Progenitor cell of endocrine pancreas (in vitro differentiated cells): ENCODE results near the gene GMDS. TPM values are rescaled to one million over a fixed set of nuclear protein-coding genes. Genes with fewer than 3 reads are reported as not detected.

Experiments
- DNase-seq: peaks from one replicate; pipeline ENCODE4 v3.0.0; 2021; ENCODE audit warnings: low spot score; ENCODE audit not compliant: unreplicated experiment
- H3K27ac Mint-ChIP-seq: 2 replicates; pipeline ENCODE4 v1.8.0; 2021; ENCODE audit warnings: mild to moderate bottlenecking, moderate library complexity, mixed read lengths
- H3K27me3 Mint-ChIP-seq: 2 replicates; pipeline ENCODE4 v1.8.0; 2021; ENCODE audit warnings: mixed read lengths
- H3K36me3 Mint-ChIP-seq: 2 replicates; pipeline ENCODE4 v1.8.0; 2022; ENCODE audit warnings: mixed read lengths; ENCODE audit not compliant: insufficient read depth
- H3K4me1 Mint-ChIP-seq: 2 replicates; pipeline ENCODE4 v1.8.0; 2021; ENCODE audit warnings: low read depth, mixed read lengths
- H3K4me3 Mint-ChIP-seq: 2 replicates; pipeline ENCODE4 v1.8.0; 2021; ENCODE audit warnings: low read depth, mild to moderate bottlenecking, moderate library complexity, mixed read lengths
- H3K9me3 Mint-ChIP-seq: 2 replicates; pipeline ENCODE4 v1.8.0; 2021; ENCODE audit warnings: low read depth, mixed read lengths
- total RNA-seq: library from RNA; stranded (reverse); gene quantifications from 2 replicates; pipeline ENCODE4 v1.2.1, GENCODE V29; 2021
- TF ChIP-seq, protein P1 (sequence below): fragments of 200-600 bp; sonication (generic); IDR thresholded peaks from one replicate; pipeline ENCODE4 v1.5.0; 2021; ENCODE audit warnings: antibody characterized with exemption, mild to moderate bottlenecking; ENCODE audit not compliant: unreplicated experiment

Gene GMDS
- total RNA-seq, 1 donor from 2014 or later = 17.2 TPM

DNA sequence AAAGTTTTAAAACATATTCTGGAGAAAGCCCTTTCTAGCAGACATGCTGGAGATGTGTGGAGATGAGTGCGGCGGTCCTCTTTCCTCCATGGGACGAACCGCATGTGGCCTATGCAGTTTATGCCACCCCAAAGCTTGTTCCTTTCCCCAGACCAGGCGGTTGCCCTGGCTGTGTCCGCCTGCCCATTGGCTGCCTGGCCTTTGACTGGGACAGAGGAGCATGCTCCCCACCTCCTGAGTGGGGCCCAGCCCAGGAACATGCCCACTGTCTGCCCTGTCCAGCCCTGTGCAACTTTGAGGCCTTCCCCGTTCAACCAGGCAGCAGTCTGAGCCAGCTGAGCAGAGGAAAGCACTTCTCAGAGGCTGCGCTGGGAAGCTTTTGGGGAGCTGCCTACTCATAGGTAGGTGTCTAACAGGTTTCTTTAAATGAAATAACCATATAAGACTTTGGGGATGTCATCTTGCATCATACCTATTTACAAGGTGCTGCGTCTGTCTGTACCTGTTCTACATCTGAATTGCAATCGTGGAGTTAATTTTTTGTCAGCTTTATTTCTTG lies 615.1 kb downstream of the GMDS start:
- no peaks in the 10 kb centered on the region for H3K9me3 Mint-ChIP-seq
- peaks cover 75% of the 10 kb centered on the region for H3K27me3 Mint-ChIP-seq
- no peaks in the 10 kb centered on the region for H3K36me3 Mint-ChIP-seq
- no peak for DNase-seq
- H3K27ac Mint-ChIP-seq = peak overlapping the region; percentile 15
- no peaks in the 10 kb centered on the region for H3K4me1 Mint-ChIP-seq
- H3K4me3 Mint-ChIP-seq = no peak overlapping the region
- TF ChIP-seq, protein P1, sequence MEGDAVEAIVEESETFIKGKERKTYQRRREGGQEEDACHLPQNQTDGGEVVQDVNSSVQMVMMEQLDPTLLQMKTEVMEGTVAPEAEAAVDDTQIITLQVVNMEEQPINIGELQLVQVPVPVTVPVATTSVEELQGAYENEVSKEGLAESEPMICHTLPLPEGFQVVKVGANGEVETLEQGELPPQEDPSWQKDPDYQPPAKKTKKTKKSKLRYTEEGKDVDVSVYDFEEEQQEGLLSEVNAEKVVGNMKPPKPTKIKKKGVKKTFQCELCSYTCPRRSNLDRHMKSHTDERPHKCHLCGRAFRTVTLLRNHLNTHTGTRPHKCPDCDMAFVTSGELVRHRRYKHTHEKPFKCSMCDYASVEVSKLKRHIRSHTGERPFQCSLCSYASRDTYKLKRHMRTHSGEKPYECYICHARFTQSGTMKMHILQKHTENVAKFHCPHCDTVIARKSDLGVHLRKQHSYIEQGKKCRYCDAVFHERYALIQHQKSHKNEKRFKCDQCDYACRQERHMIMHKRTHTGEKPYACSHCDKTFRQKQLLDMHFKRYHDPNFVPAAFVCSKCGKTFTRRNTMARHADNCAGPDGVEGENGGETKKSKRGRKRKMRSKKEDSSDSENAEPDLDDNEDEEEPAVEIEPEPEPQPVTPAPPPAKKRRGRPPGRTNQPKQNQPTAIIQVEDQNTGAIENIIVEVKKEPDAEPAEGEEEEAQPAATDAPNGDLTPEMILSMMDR = no peak

DNA sequence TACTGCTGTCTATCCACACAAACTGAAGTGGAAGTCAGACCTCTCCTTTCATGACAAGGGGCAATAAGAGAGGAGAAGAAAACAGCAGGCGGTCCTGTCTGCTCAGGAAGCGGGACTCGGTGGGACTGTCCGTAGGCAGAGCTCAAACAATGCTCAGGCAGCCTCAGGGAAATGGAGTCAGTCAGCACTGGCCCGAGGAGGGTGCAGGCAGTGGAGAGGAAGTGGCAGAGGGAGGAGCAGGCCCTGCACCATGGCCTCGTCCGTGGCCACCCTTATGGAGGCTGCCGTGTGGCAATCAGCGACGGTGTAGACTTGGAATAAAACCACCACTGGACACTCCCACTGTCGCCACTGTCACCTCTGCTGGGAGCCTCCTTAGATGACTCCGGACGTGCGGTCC lies 616.1 kb downstream of the GMDS start:
- no peak for DNase-seq
- peaks cover 75% of the 10 kb centered on the region for H3K27me3 Mint-ChIP-seq
- TF ChIP-seq, protein P1 = no peak
- H3K36me3 Mint-ChIP-seq = no peaks in the 10 kb centered on the region
- H3K4me1 Mint-ChIP-seq = peaks cover 3% of the 10 kb centered on the region
- H3K4me3 Mint-ChIP-seq = no peak overlapping the region
- H3K9me3 Mint-ChIP-seq = no peaks in the 10 kb centered on the region
- H3K27ac Mint-ChIP-seq = no peak overlapping the region

DNA sequence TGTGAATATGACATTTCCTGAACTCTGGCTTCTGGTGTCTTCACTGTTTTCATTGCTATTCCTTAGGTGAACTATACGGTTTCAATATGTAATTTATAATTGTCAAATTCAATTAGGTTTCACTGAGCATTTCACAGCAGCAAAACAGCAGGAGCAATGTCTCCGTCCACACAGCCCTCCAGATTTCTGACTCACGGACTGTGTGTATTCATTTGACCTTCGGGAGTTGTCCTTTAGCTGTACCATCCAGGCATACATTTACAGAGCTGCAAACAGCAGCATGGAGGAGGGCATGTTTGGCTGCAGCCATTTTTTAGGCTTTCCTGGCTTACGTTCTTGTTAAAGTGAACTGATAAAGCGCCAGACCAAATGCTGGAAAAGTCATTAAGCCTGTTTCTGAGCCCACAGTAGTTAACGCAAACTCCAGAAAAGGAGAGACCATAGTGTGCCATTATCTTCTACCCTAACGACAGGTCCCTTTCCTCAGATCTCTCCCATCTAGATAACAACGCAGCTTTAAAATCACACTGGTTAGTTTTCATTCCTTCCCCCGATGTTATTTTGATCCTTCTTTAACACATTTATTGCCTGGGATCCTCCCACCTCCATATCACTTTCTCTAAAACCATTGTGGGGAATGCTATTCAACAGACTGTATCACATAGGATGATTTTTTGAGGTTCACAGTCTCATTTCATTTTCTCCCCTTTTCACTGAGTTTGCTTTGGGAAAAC lies 617.4 kb downstream of the GMDS start:
- Mint-ChIP-seq H3K36me3 (no peaks in the 10 kb centered on the region), H3K4me3 (no peak overlapping the region), H3K27ac (no peak overlapping the region), H3K4me1 (peaks cover 3% of the 10 kb centered on the region), H3K9me3 (no peaks in the 10 kb centered on the region), H3K27me3 (peaks cover 73% of the 10 kb centered on the region)
- TF ChIP-seq, protein P1 = no peak
- DNase-seq = no peak

DNA sequence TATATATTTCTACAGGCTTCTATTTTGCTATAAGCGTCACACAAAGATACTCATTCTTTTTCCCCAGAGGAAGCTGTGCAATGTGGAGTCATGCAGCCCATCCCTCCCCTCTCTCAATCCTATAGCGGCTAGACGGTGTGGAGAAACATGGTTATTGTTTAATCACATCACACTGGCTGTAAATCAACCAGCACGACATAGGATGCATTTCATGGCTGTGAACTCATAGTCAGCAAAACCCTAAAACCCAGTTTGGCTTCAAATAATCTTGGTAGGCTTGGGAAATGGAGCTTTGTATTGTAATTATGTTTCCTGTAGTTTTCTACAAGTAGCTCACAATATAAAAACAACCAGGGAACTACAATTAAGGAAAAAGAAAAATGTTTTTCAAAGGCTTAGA lies 618.9 kb downstream of the GMDS start:
- peaks cover 3% of the 10 kb centered on the region for H3K36me3 Mint-ChIP-seq
- DNase-seq = no peak
- no peak overlapping the region for H3K4me3 Mint-ChIP-seq
- no peak overlapping the region for H3K27ac Mint-ChIP-seq
- H3K27me3 Mint-ChIP-seq = peaks cover 82% of the 10 kb centered on the region
- H3K9me3 Mint-ChIP-seq = no peaks in the 10 kb centered on the region
- H3K4me1 Mint-ChIP-seq = peaks cover 3% of the 10 kb centered on the region
- TF ChIP-seq, protein P1 = no peak

DNA sequence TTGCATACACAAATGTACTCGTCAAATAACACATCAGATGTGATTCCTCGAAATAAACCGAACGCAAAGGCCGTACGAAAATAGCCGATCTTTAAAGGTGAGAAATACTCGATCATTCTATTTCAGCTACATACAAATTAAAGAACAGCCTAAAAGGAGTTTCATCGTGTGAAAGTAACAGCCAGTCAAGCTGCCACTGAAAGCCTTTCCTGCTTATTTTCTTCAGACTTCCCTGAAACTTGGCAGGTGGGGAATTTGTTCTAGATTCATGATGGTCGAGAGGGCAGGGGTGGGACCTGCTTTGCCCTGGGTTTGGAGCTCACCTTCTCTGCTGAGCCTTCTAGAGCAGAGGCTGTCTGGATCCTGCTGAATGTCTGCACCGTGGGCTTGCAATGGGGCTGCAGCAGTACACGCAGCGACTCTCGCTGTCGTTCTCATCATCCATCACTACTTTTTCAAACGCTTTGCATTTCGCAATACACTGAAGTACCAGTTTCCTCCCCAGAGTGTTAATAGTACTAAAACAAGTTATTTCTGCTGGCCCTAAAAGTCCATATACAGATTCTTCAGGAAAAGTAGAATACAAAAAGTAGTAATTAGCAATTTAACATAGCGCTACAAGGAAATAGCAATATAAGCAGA lies 619.5 kb downstream of the GMDS start:
- no peak for DNase-seq
- Mint-ChIP-seq H3K4me3 (no peak overlapping the region), H3K9me3 (no peaks in the 10 kb centered on the region), H3K27ac (no peak overlapping the region), H3K27me3 (peaks cover 86% of the 10 kb centered on the region), H3K4me1 (peaks cover 3% of the 10 kb centered on the region), H3K36me3 (peaks cover 3% of the 10 kb centered on the region)
- TF ChIP-seq, protein P1 = no peak
